Sigmoid colon (tissue), 4 donors: Measurements from ENCODE around the gene LTBP1.

Experiments
- CTCF ChIP-seq, 4 experiments: fragments of 450-650 bp in 3 of 4; fragments of 200-600 bp in 1 of 4; IDR thresholded peaks; one replicate each; pipeline ENCODE4 v1.5.1; 2016 to 2019; ENCODE audit warnings: antibody characterized with exemption in 4 of 4, mild to moderate bottlenecking in 3 of 4, moderate library complexity in 2 of 4
- EP300 ChIP-seq, 4 donors: sonication (generic); formaldehyde crosslinking; IDR thresholded peaks; one replicate each; pipeline ENCODE4 v1.6.1; 2017; ENCODE audit warnings: antibody characterized with exemption in 4 of 4
- POLR2AphosphoS5 ChIP-seq, 4 donors: sonication (generic); formaldehyde crosslinking; IDR thresholded peaks; one replicate each; pipeline ENCODE4 v1.6.1; 2017; ENCODE audit warnings: antibody characterized with exemption in 4 of 4

GRCh38 chr2:33018271-33018670 lies 71.5 kb downstream of the LTBP1 start:
- no peak for TF ChIP-seq EP300 (IDR thresholded peaks at IDR 0.05)
- no peak for TF ChIP-seq CTCF (IDR thresholded peaks at IDR 0.05)
- no peak for TF ChIP-seq POLR2AphosphoS5 (IDR thresholded peaks at IDR 0.05)
